HCT116 (cell line): ENCODE measurements around the gene CDHR3. TPM values are rescaled to one million over a fixed set of nuclear protein-coding genes. Genes with fewer than 3 reads are reported as not detected.

Source experiments
- ATAC-seq: fragments of 200-7000 bp; cut with Tn5 transposase; 2 replicates; pipeline ENCODE4 v1.9.1; 2020; ENCODE audit warnings: mild to moderate bottlenecking, moderate library complexity
- BruUV-seq: library from RNA; stranded (reverse); fragments of 400-500 nt; replicated peaks from 2 replicates; lab custom pipeline; 2021; lab: Mats Ljungman, UMichigan
- CTCF ChIA-PET: fragments of 300-600 bp; sonication (Branson Sonifier 250); formaldehyde crosslinking; loops from one replicate; lab custom pipeline; 2021; ENCODE audit warnings: antibody characterized with exemption; lab: Charles Lee
- POLR2A ChIA-PET: fragments of 300-600, 350-600 bp; sonication (Branson Sonifier 250); formaldehyde crosslinking; loops from one replicate; lab custom pipeline; 2021; ENCODE audit warnings: antibody characterized with exemption; lab: Charles Lee
- RAD21 ChIA-PET, 2 experiments: fragments of 300-600 bp; sonication (Branson Sonifier 250); formaldehyde crosslinking; loops; one replicate each; lab custom pipeline; 2023; ENCODE audit warnings: low total read pairs in 2 of 2; ENCODE audit not compliant: uncharacterized antibody in 2 of 2, unreplicated experiment in 2 of 2, low non-redundant PET in 1 of 2; lab: Charles Lee
- DNase-seq: peaks from one replicate; pipeline ENCODE4 v3.0.0-alpha.2; 2010; ENCODE audit warnings: low read depth, low spot score
- H2AFZ ChIP-seq: fragments of 200-600 bp; shearing (Covaris generic), sonication (generic); 2 replicates; pipeline ENCODE4 v1.6.1; 2017; ENCODE audit warnings: low read depth, mixed run types, mixed read lengths, antibody characterized with exemption, low read length; ENCODE audit not compliant: poor library complexity, severe bottlenecking
- H3K27ac ChIP-seq: 2 replicates; pipeline ENCODE4 v1.5.1; 2012; ENCODE audit warnings: low read depth, low read length
- H3K27me3 ChIP-seq: fragments of 200-600 bp; sonication (generic); 2 replicates; pipeline ENCODE4 v1.6.1; 2016; ENCODE audit warnings: mixed run types, low read length, mixed read lengths; ENCODE audit not compliant: insufficient read depth
- H3K36me3 ChIP-seq, 2 experiments: fragments of 200-500 bp in 1 of 2; fragments of 200-600 bp in 1 of 2; sonication (Bioruptor generic) in 1 of 2; sonication (generic) in 1 of 2; 2 replicates each; pipeline versions ENCODE4 v1.5.1 to v1.6.1; 2014 to 2016; ENCODE audit warnings: low read length in 2 of 2, inconsistent platforms in 1 of 2, mixed read lengths in 1 of 2, mixed run types in 1 of 2; ENCODE audit not compliant: insufficient read depth in 2 of 2, control insufficient read depth in 1 of 2
- H3K4me1 ChIP-seq, 2 experiments: fragments of 200-600 bp in 1 of 2; sonication (generic) in 1 of 2; 2 replicates each; pipeline versions ENCODE4 v1.5.1 to v1.6.1; 2012 to 2017; ENCODE audit warnings: low read length in 2 of 2, inconsistent platforms in 1 of 2, mild to moderate bottlenecking in 1 of 2, mixed read lengths in 1 of 2, mixed run types in 1 of 2, moderate library complexity in 1 of 2; ENCODE audit not compliant: insufficient read depth in 2 of 2, control insufficient read depth in 1 of 2
- H3K4me2 ChIP-seq: fragments of 200-600 bp; sonication (generic); 2 replicates; pipeline ENCODE4 v1.6.1; 2017; ENCODE audit warnings: mixed run types, low read length, mixed read lengths
- H3K4me3 ChIP-seq, 2 experiments: fragments of 200-600 bp in 1 of 2; sonication (generic) in 1 of 2; replicated peaks in 1 of 2; 2 replicates each; pipeline ENCODE4 v1.5.1; 2011 to 2016; ENCODE audit warnings: low read length in 2 of 2, control low read depth in 1 of 2, low read depth in 1 of 2, mild to moderate bottlenecking in 1 of 2, mixed read lengths in 1 of 2, mixed run types in 1 of 2
- H3K79me2 ChIP-seq: fragments of 200-600 bp; sonication (generic); 2 replicates; pipeline ENCODE4 v1.6.1; 2017; ENCODE audit warnings: mild to moderate bottlenecking, mixed run types, low read length, moderate library complexity, mixed read lengths; ENCODE audit not compliant: insufficient read depth
- H3K9ac ChIP-seq: fragments of 200-600 bp; sonication (generic); 2 replicates; pipeline ENCODE4 v1.6.1; 2016; ENCODE audit warnings: low read length, mixed read lengths
- H3K9me2 ChIP-seq: fragments of 200-600 bp; sonication (generic), shearing (Covaris generic); 2 replicates; pipeline ENCODE4 v1.6.1; 2017; ENCODE audit warnings: mixed run types, mild to moderate bottlenecking, moderate library complexity; ENCODE audit not compliant: insufficient read depth
- H3K9me3 ChIP-seq, 2 experiments: fragments of 200-500 bp in 1 of 2; fragments of 200-600 bp in 1 of 2; sonication (Bioruptor generic) in 1 of 2; sonication (generic) in 1 of 2; 2 replicates each; pipeline ENCODE4 v1.6.1; 2014 to 2017; ENCODE audit warnings: low read length in 2 of 2, mixed read lengths in 2 of 2, inconsistent platforms in 1 of 2, low read depth in 1 of 2, mild to moderate bottlenecking in 1 of 2, mixed run types in 1 of 2, moderate library complexity in 1 of 2; ENCODE audit not compliant: control insufficient read depth in 1 of 2, insufficient read depth in 1 of 2
- H4K20me1 ChIP-seq: fragments of 200-600 bp; sonication (generic), shearing (Covaris generic); 2 replicates; pipeline ENCODE4 v1.6.1; 2017; ENCODE audit warnings: mixed run types, mild to moderate bottlenecking, moderate library complexity; ENCODE audit not compliant: insufficient read depth
- CBX3 ChIP-seq: IDR thresholded peaks from 2 replicates; pipeline ENCODE4 v1.6.1; 2012; ENCODE audit warnings: low read depth
- CEBPB ChIP-seq: IDR thresholded peaks from 2 replicates; pipeline ENCODE4 v1.6.1; 2012; ENCODE audit warnings: low read depth
- EZH2 ChIP-seq: fragments of 200-600 bp; sonication (generic); IDR thresholded peaks from 2 replicates; pipeline ENCODE4 v1.6.1; 2017; ENCODE audit warnings: antibody characterized with exemption, mixed run types
- EZH2phosphoT487 ChIP-seq: fragments of 200-600 bp; IDR thresholded peaks from 2 replicates; pipeline ENCODE4 v1.6.1; 2018; ENCODE audit warnings: antibody characterized with exemption, borderline replicate concordance
- FOSL1 ChIP-seq: IDR thresholded peaks from 2 replicates; pipeline ENCODE4 v1.6.1; 2012; ENCODE audit warnings: low read depth
- JUND ChIP-seq: IDR thresholded peaks from 2 replicates; pipeline ENCODE4 v1.6.1; 2012
- POLR2A ChIP-seq: IDR thresholded peaks from 2 replicates; pipeline ENCODE4 v1.7.0; 2011; ENCODE audit warnings: borderline replicate concordance; ENCODE audit not compliant: insufficient read depth, insufficient read length; ENCODE audit errors: extremely low read depth
- POLR2AphosphoS5 ChIP-seq: IDR thresholded peaks from 2 replicates; pipeline ENCODE4 v1.6.1; 2011; ENCODE audit warnings: mild to moderate bottlenecking, low read depth, low read length, moderate library complexity
- RAD21 ChIP-seq: IDR thresholded peaks from 2 replicates; pipeline ENCODE4 v1.6.1; 2012; ENCODE audit warnings: low read depth, mild to moderate bottlenecking
- SRF ChIP-seq: IDR thresholded peaks from 2 replicates; pipeline ENCODE4 v1.6.1; 2012; ENCODE audit warnings: low read depth
- TCF7L2 ChIP-seq: IDR thresholded peaks from 2 replicates; pipeline ENCODE4 v1.7.0; 2011; ENCODE audit warnings: borderline replicate concordance, inconsistent platforms; ENCODE audit not compliant: insufficient read depth, insufficient read length; ENCODE audit errors: extremely low read depth
- YY1 ChIP-seq: IDR thresholded peaks from 2 replicates; pipeline ENCODE4 v1.6.1; 2011; ENCODE audit warnings: low read length, low read depth, moderate library complexity, mild to moderate bottlenecking; ENCODE audit not compliant: insufficient replicate concordance; ENCODE audit errors: extremely low read depth
- ZFX ChIP-seq: fragments of 450-650 bp; IDR thresholded peaks from 2 replicates; pipeline ENCODE4 v1.6.1; 2017
- ZNF274 ChIP-seq: fragments of 200-500 bp; sonication (Bioruptor generic); IDR thresholded peaks from 2 replicates; pipeline ENCODE4 v1.6.1; 2014; ENCODE audit warnings: mild to moderate bottlenecking, low read depth, low read length, inconsistent platforms
- intact Hi-C: fragments of 100-400 bp; cut with micrococcal nuclease; formaldehyde crosslinking; loops from 2 replicates; pipeline ENCODE4 v1.10.0; 2022
- total RNA-seq: library from RNA; stranded (reverse); gene quantifications from one replicate; pipeline ENCODE4 v1.2.1, GENCODE V29; 2021; ENCODE audit not compliant: unreplicated experiment
- TF ChIP-seq, protein P1 (sequence below), 3 experiments: fragments of 200-600 bp in 1 of 3; sonication (generic) in 1 of 3; IDR thresholded peaks in 2 of 3; conservative IDR thresholded peaks in 1 of 3; 2 replicates each; pipeline ENCODE4 v1.5.1; 2012 to 2017; ENCODE audit warnings: low read depth in 2 of 3, low read length in 2 of 3, antibody characterized with exemption in 1 of 3, borderline replicate concordance in 1 of 3, control low read depth in 1 of 3, mild to moderate bottlenecking in 1 of 3, mixed read lengths in 1 of 3, mixed run types in 1 of 3, moderate library complexity in 1 of 3; ENCODE audit not compliant: insufficient read depth in 1 of 3
- TF ChIP-seq, protein P2 (sequence below): IDR thresholded peaks from 2 replicates; pipeline ENCODE4 v1.6.1; 2012
- TF ChIP-seq, protein P3 (sequence below): IDR thresholded peaks from 2 replicates; pipeline ENCODE4 v1.6.1; 2012; ENCODE audit warnings: low read depth

The CDHR3 gene
- total RNA-seq, 1 experiment from 2014 or later: 5.5 TPM

DNA sequence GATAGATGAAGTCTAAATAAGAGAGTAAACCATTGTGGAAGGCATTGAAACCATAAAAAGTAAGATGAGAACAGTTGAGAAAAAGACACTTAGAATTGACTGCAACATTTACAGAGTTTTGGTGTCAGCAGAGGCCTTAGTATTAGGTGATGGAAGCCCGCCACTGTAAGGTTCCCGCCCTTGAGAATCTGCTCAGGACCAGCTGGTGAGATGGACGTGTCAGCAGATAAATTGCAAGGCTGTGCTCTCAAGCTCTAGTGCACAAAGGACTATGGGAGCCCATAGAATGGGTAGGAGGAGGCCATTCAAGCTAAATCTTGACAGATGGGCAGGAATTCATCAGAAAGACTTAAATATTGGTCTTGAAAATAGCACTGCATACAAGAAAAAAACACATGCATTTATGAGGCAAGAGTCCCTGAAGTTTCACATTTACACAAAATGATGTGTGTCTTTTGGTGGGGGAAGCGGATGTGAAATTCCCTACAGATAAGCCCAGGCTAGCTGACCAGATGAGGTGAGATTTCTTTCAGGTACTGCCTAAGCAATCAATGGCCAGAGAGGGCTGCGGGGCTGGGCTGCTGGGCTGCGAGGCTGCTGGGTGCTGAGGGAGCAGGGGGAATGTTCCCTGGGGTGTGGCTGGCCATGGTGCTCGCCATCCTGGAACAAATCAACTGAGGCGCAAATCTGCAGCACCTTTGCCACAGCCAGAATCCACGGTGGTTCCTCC, 106.6 kb downstream of the CDHR3 start (continued):
- TF ChIP-seq, protein P1, sequence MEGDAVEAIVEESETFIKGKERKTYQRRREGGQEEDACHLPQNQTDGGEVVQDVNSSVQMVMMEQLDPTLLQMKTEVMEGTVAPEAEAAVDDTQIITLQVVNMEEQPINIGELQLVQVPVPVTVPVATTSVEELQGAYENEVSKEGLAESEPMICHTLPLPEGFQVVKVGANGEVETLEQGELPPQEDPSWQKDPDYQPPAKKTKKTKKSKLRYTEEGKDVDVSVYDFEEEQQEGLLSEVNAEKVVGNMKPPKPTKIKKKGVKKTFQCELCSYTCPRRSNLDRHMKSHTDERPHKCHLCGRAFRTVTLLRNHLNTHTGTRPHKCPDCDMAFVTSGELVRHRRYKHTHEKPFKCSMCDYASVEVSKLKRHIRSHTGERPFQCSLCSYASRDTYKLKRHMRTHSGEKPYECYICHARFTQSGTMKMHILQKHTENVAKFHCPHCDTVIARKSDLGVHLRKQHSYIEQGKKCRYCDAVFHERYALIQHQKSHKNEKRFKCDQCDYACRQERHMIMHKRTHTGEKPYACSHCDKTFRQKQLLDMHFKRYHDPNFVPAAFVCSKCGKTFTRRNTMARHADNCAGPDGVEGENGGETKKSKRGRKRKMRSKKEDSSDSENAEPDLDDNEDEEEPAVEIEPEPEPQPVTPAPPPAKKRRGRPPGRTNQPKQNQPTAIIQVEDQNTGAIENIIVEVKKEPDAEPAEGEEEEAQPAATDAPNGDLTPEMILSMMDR (IDR thresholded peaks at IDR 0.05 in 2 of 3, conservative IDR thresholded peaks at IDR 0.05 in 1 of 3; ENCODE audit: borderline replicate concordance in 1 of 3, insufficient read depth in 1 of 3, low read depth in 2 of 3, low read length in 2 of 3): no peak
- TF ChIP-seq CBX3 (no peak), EZH2 (no peak), ZNF274 (no peak), POLR2A (no peak)

DNA sequence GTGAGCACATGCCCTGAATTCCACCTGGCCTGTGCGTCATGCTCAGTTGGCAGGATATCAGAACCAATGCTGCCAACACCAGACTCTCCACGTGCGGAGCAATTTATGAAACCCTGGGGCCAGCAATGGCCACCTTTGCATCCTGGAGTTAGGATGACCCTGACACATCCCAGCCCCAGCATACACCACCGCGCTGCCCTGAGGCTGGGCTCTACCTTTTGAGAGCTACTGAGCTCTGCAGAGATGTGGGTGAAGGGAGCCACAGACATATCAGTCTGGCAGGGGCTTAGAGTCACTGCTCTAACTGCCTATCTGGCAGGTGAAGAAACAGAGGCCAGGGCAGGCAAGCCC, 107.1 kb downstream of the CDHR3 start:
- Histone ChIP-seq H3K4me1 (peaks cover 9 to 10% of the 10 kb centered on the region in 2 experiments), H3K27ac (no peak overlapping the region), H3K36me3 (no peaks in the 10 kb centered on the region), H3K4me3 (no peak overlapping the region), H3K9me3 (no peaks in the 10 kb centered on the region), H2AFZ (no peak overlapping the region), H3K79me2 (no peaks in the 10 kb centered on the region), H3K4me2 (no peak overlapping the region), H3K9me2 (no peaks in the 10 kb centered on the region), H3K9ac (no peak overlapping the region), H3K27me3 (no peaks in the 10 kb centered on the region), H4K20me1 (no peaks in the 10 kb centered on the region)
- ChIA-PET RAD21 (no interaction called here), CTCF (no interaction called here), POLR2A (no interaction called here)
- intact Hi-C loops: no loop called here
- ATAC-seq: no peak
- BruUV-seq: no TSS peak
- DNase-seq: no peak
- TF ChIP-seq CEBPB (no peak), SRF (no peak), ZFX (no peak), TCF7L2 (no peak), JUND (no peak), FOSL1 (no peak), YY1 (no peak), EZH2 (no peak), POLR2AphosphoS5 (no peak), EZH2phosphoT487 (no peak), RAD21 (no peak)
- TF ChIP-seq, protein P2, sequence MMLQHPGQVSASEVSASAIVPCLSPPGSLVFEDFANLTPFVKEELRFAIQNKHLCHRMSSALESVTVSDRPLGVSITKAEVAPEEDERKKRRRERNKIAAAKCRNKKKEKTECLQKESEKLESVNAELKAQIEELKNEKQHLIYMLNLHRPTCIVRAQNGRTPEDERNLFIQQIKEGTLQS: no peak
- TF ChIP-seq, protein P3, sequence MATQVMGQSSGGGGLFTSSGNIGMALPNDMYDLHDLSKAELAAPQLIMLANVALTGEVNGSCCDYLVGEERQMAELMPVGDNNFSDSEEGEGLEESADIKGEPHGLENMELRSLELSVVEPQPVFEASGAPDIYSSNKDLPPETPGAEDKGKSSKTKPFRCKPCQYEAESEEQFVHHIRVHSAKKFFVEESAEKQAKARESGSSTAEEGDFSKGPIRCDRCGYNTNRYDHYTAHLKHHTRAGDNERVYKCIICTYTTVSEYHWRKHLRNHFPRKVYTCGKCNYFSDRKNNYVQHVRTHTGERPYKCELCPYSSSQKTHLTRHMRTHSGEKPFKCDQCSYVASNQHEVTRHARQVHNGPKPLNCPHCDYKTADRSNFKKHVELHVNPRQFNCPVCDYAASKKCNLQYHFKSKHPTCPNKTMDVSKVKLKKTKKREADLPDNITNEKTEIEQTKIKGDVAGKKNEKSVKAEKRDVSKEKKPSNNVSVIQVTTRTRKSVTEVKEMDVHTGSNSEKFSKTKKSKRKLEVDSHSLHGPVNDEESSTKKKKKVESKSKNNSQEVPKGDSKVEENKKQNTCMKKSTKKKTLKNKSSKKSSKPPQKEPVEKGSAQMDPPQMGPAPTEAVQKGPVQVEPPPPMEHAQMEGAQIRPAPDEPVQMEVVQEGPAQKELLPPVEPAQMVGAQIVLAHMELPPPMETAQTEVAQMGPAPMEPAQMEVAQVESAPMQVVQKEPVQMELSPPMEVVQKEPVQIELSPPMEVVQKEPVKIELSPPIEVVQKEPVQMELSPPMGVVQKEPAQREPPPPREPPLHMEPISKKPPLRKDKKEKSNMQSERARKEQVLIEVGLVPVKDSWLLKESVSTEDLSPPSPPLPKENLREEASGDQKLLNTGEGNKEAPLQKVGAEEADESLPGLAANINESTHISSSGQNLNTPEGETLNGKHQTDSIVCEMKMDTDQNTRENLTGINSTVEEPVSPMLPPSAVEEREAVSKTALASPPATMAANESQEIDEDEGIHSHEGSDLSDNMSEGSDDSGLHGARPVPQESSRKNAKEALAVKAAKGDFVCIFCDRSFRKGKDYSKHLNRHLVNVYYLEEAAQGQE: no peak
- TF ChIP-seq, protein P1 (IDR thresholded peaks at IDR 0.05 in 2 of 3, conservative IDR thresholded peaks at IDR 0.05 in 1 of 3; ENCODE audit: borderline replicate concordance in 1 of 3, insufficient read depth in 1 of 3, low read depth in 2 of 3, low read length in 2 of 3): no peak
